ENCODE measurements around the gene ZFAND6. TPM values are rescaled to one million over a fixed set of nuclear protein-coding genes. Genes with fewer than 3 reads are reported as not detected.

ZFAND6 gene
- total and polyA plus RNA-seq, 10 of the 15 experiments (the other 5 are each of a cell fraction or from before 2014, with no cell fraction given) = 78.9 to 179 (median 135) TPM

DNA sequence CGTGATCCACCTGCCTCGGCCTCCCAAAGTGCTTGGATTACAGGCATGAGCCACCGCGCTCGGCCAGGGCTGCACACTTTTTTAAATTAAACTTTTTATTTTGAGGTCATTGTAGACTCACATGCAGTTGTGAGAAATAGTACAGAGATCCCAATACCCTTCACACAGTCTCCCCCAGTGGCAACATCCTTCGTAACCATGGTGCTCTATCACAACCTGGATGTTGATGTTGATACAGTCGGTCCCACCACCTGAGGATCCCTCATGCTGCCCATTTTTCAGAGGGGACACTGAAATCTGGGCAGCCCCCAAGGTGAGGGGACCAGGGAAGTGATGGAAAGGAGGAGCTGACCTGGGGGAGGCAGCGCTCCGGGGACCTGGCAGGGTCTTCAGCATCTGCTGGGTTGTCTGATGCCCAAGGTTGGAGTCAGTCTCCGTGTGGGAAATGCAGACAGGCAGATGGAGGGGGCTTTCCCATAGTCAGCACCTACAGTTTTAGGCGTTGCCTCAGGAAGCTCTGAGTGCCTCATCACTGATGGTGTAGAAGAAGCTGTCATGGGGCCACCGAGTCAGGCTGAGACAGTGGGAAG is 110.4 kb downstream of the ZFAND6 start (continued):
- TF ChIP-seq, protein P1, sequence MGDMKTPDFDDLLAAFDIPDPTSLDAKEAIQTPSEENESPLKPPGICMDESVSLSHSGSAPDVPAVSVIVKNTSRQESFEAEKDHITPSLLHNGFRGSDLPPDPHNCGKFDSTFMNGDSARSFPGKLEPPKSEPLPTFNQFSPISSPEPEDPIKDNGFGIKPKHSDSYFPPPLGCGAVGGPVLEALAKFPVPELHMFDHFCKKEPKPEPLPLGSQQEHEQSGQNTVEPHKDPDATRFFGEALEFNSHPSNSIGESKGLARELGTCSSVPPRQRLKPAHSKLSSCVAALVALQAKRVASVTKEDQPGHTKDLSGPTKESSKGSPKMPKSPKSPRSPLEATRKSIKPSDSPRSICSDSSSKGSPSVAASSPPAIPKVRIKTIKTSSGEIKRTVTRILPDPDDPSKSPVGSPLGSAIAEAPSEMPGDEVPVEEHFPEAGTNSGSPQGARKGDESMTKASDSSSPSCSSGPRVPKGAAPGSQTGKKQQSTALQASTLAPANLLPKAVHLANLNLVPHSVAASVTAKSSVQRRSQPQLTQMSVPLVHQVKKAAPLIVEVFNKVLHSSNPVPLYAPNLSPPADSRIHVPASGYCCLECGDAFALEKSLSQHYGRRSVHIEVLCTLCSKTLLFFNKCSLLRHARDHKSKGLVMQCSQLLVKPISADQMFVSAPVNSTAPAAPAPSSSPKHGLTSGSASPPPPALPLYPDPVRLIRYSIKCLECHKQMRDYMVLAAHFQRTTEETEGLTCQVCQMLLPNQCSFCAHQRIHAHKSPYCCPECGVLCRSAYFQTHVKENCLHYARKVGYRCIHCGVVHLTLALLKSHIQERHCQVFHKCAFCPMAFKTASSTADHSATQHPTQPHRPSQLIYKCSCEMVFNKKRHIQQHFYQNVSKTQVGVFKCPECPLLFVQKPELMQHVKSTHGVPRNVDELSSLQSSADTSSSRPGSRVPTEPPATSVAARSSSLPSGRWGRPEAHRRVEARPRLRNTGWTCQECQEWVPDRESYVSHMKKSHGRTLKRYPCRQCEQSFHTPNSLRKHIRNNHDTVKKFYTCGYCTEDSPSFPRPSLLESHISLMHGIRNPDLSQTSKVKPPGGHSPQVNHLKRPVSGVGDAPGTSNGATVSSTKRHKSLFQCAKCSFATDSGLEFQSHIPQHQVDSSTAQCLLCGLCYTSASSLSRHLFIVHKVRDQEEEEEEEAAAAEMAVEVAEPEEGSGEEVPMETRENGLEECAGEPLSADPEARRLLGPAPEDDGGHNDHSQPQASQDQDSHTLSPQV (IDR thresholded peaks at IDR 0.05) = no peak
- TF ChIP-seq YBX1 (IDR thresholded peaks at IDR 0.05) (no peak), HDGF (IDR thresholded peaks at IDR 0.05) (no peak), ETV6 (conservative IDR thresholded peaks at IDR 0.05 in 1 of 2, IDR thresholded peaks at IDR 0.05 in 1 of 2; ENCODE audit: borderline replicate concordance in 1 of 2, low read depth in 1 of 2) (no peak), KDM1A (IDR thresholded peaks at IDR 0.05; ENCODE audit: borderline replicate concordance) (no peak), PML (IDR thresholded peaks at IDR 0.05; ENCODE audit: low read length) (no peak), SMAD5 (IDR thresholded peaks at IDR 0.05; ENCODE audit: low read depth) (no peak), NR2C1 (IDR thresholded peaks at IDR 0.05) (no peak)

DNA sequence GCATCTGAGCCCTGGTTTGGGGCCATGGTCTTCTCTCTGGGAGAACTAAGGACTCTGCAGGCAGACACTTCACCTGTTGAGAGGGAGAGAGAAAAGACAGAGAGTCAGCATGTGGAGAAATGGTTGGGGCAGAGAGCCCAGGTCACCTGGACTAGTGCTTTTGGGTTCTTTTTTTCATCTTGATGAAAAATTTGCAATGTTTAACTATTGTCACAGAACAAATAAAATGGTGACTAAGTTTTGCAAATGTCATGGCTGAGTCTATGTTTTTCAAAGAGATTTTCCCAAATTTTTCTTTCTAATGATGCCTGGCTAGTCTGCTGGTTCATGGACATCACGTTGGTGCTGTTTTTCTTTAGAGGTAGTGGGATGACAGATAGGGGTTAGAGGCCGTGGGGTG is 111.1 kb downstream of the ZFAND6 start:
- ChIA-PET SMC1A (ENCODE audit: uncharacterized antibody, unreplicated experiment) (no interaction called here), RAD21 (ENCODE audit: unreplicated experiment) (interaction anchor here (1.1 kb wide), 1 partner anchor 110 kb away, joined by 3 read pairs; no protein-coding TSS in a partner anchor), POLR2A (no interaction called here), CTCF (no interaction called here)
- in situ Hi-C loops (cut with MboI) (loop anchor here (10.0 kb wide), 2 partner anchors 396 to 786 kb away; no protein-coding TSS in a partner anchor), intact Hi-C loops (cut with micrococcal nuclease; ENCODE audit: unreplicated experiment) (loop anchor here (5.0 to 10.0 kb wide), 4 partner anchors 108 to 396 kb away; partner anchors contain the start of gene MTHFS)
- no peak overlapping the region for H2AFZ ChIP-seq (ENCODE audit: control insufficient read depth, low read depth, low read length)
- no peak overlapping the region for H3K27ac ChIP-seq (ENCODE audit: control insufficient read depth, insufficient read depth)
- FAIRE-seq (no peak), DNase-seq (ENCODE audit: low read depth, low spot score) (no peak), ATAC-seq (no peak)
- no peaks in the 10 kb centered on the region for H3K9me3 ChIP-seq (replicated peaks; ENCODE audit: control insufficient read depth, insufficient read depth, low read length)
- peaks cover 0 to 4% of the 10 kb centered on the region in 2 experiments; a peak in 1 of 4 replicates for H3K36me3 ChIP-seq (ENCODE audit: control insufficient read depth in 2 of 2, insufficient read depth in 2 of 2, low read length in 1 of 2)
- H3K4me2 ChIP-seq (ENCODE audit: control insufficient read depth, insufficient read depth) = no peak overlapping the region
- H4K20me1 ChIP-seq (ENCODE audit: control insufficient read depth, insufficient read depth) = no peaks in the 10 kb centered on the region
- no peak overlapping the region for H3K9ac ChIP-seq (ENCODE audit: control insufficient read depth, insufficient read depth, low read length)
- H3K4me3 ChIP-seq = no peak overlapping the region
- BruUV-seq (replicated peaks) = no TSS peak
- no peaks in the 10 kb centered on the region; the same call in 1 of the 2 replicates for H3K4me1 ChIP-seq (ENCODE audit: control insufficient read depth, insufficient read depth, low read length)
- WGBS (ENCODE audit: insufficient coverage, insufficient replicate concordance, low lambda C conversion rate, missing lambda C conversion rate) = 68% methylated on average over 2 of the region's 2 CpGs
- H3K27me3 ChIP-seq (replicated peaks in 1 of 2; ENCODE audit: control insufficient read depth in 2 of 2, insufficient read depth in 2 of 2, low read length in 1 of 2) = no peaks in the 10 kb centered on the region
- H3K79me2 ChIP-seq (ENCODE audit: control insufficient read depth, insufficient read depth, low read length) = no peaks in the 10 kb centered on the region
- TF ChIP-seq BMI1 (IDR thresholded peaks at IDR 0.05; ENCODE audit: borderline replicate concordance) (no peak), CREB1 (IDR thresholded peaks at IDR 0.05; ENCODE audit: low read depth) (no peak), TCF7 (IDR thresholded peaks at IDR 0.05; ENCODE audit: borderline replicate concordance) (no peak), TARDBP (IDR thresholded peaks at IDR 0.05; ENCODE audit: borderline replicate concordance) (no peak), TCF3 (IDR thresholded peaks at IDR 0.05; ENCODE audit: borderline replicate concordance, insufficient read depth, low read depth, low read length) (no peak), POLR2A (IDR thresholded peaks at IDR 0.05; ENCODE audit: low read depth, low read length) (no peak), HDGF (IDR thresholded peaks at IDR 0.05) (no peak), KAT2A (conservative IDR thresholded peaks at IDR 0.05; ENCODE audit: control insufficient read depth, low read depth, low read length) (no peak), PAX5 (IDR thresholded peaks at IDR 0.05; ENCODE audit: borderline replicate concordance, low read depth, low read length) (no peak)
- TF ChIP-seq, protein P2, sequence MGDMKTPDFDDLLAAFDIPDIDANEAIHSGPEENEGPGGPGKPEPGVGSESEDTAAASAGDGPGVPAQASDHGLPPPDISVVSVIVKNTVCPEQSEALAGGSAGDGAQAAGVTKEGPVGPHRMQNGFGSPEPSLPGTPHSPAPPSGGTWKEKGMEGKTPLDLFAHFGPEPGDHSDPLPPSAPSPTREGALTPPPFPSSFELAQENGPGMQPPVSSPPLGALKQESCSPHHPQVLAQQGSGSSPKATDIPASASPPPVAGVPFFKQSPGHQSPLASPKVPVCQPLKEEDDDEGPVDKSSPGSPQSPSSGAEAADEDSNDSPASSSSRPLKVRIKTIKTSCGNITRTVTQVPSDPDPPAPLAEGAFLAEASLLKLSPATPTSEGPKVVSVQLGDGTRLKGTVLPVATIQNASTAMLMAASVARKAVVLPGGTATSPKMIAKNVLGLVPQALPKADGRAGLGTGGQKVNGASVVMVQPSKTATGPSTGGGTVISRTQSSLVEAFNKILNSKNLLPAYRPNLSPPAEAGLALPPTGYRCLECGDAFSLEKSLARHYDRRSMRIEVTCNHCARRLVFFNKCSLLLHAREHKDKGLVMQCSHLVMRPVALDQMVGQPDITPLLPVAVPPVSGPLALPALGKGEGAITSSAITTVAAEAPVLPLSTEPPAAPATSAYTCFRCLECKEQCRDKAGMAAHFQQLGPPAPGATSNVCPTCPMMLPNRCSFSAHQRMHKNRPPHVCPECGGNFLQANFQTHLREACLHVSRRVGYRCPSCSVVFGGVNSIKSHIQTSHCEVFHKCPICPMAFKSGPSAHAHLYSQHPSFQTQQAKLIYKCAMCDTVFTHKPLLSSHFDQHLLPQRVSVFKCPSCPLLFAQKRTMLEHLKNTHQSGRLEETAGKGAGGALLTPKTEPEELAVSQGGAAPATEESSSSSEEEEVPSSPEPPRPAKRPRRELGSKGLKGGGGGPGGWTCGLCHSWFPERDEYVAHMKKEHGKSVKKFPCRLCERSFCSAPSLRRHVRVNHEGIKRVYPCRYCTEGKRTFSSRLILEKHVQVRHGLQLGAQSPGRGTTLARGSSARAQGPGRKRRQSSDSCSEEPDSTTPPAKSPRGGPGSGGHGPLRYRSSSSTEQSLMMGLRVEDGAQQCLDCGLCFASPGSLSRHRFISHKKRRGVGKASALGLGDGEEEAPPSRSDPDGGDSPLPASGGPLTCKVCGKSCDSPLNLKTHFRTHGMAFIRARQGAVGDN (IDR thresholded peaks at IDR 0.05) = no peak

Measured in GM12878 (cell line).